Endodermal cell (in vitro differentiated cells): ENCODE data around the gene HDAC5. TPM values are rescaled to one million over a fixed set of nuclear protein-coding genes. Genes with fewer than 3 reads are reported as not detected.

Experiments used
- DNase-seq: peaks from one replicate; pipeline ENCODE4 v3.0.0-alpha.2; 2017
- H3K27ac ChIP-seq: 2 replicates; pipeline ENCODE4 v1.5.1; 2013; ENCODE audit warnings: mild to moderate bottlenecking, low read depth, low read length, moderate library complexity
- H3K27me3 ChIP-seq: 2 replicates; pipeline ENCODE4 v1.6.1; 2013; ENCODE audit warnings: mild to moderate bottlenecking, low read length, moderate library complexity; ENCODE audit not compliant: insufficient read depth, control insufficient read depth, poor library complexity, severe bottlenecking
- H3K36me3 ChIP-seq: 2 replicates; pipeline ENCODE4 v1.7.0; 2013; ENCODE audit warnings: mild to moderate bottlenecking, low read length, moderate library complexity; ENCODE audit not compliant: control insufficient read depth, insufficient read depth
- H3K4me1 ChIP-seq: one replicate; pipeline ENCODE4 v1.7.0; 2013; ENCODE audit warnings: low read length; ENCODE audit not compliant: control insufficient read depth, insufficient read depth
- H3K4me3 ChIP-seq: 2 replicates; pipeline ENCODE4 v1.5.1; 2013; ENCODE audit warnings: mild to moderate bottlenecking, low read length, moderate library complexity
- H3K9ac ChIP-seq: 2 replicates; pipeline ENCODE4 v1.6.1; 2013; ENCODE audit warnings: mild to moderate bottlenecking, low read length, moderate library complexity; ENCODE audit not compliant: poor library complexity, severe bottlenecking; ENCODE audit errors: extremely low read depth
- H3K9me3 ChIP-seq: 2 replicates; pipeline ENCODE4 v1.6.1; 2013; ENCODE audit warnings: mild to moderate bottlenecking, low read length, moderate library complexity; ENCODE audit not compliant: control insufficient read depth
- H3K27ac Mint-ChIP-seq: 2 replicates; pipeline ENCODE4 v1.8.0; 2020; ENCODE audit warnings: mixed read lengths
- H3K27me3 Mint-ChIP-seq: 2 replicates; pipeline ENCODE4 v1.8.0; 2021; ENCODE audit warnings: mild to moderate bottlenecking, mixed read lengths; ENCODE audit not compliant: insufficient read depth
- H3K36me3 Mint-ChIP-seq: 2 replicates; pipeline ENCODE4 v1.8.0; 2020; ENCODE audit warnings: low read depth, mixed read lengths
- H3K4me1 Mint-ChIP-seq: 2 replicates; pipeline ENCODE4 v1.8.0; 2020; ENCODE audit warnings: mixed read lengths
- H3K4me3 Mint-ChIP-seq: 2 replicates; pipeline ENCODE4 v1.8.0; 2020; ENCODE audit warnings: mild to moderate bottlenecking, moderate library complexity, mixed read lengths
- H3K9me3 Mint-ChIP-seq: 2 replicates; pipeline ENCODE4 v1.8.0; 2020; ENCODE audit warnings: mild to moderate bottlenecking, mixed read lengths
- CTCF ChIP-seq: fragments of 200-600 bp; sonication (generic); conservative IDR thresholded peaks from 2 replicates; pipeline ENCODE4 v1.5.0; 2021; ENCODE audit warnings: antibody characterized with exemption, mild to moderate bottlenecking
- WGBS, 2 experiments: methylation state at CpG; one replicate each; pipeline versions ENCODE4 v1.1.5 to v1.1.7; 2013; ENCODE audit warnings: missing lambda C conversion rate in 2 of 2, mixed read lengths in 1 of 2; ENCODE audit not compliant: insufficient coverage in 1 of 2, insufficient read length in 1 of 2; 5-methylcytosine and 5-hydroxymethylcytosine counted together
- total RNA-seq, 2 donors: library from RNA; stranded (reverse); fragmentation: NEBNext Ultra II Directional in 1 of 2; extraction: Animal tissue kit (Norgen Biotek cat#: 25700) in 1 of 2; gene quantifications; 2 replicates in 1 of 2; 3 replicates in 1 of 2; pipeline ENCODE4 v1.2.1, GENCODE V29; 2021

Gene HDAC5
- total RNA-seq, 2 donors from 2014 or later = 36.9 to 64.6 TPM

- Mint-ChIP-seq H3K9me3 (no peaks in the 10 kb centered on the region), H3K27me3 (no peaks in the 10 kb centered on the region), H3K4me1 (peaks cover 7% of the 10 kb centered on the region), H3K36me3 (peaks cover 12% of the 10 kb centered on the region), H3K27ac (peak within 1 kb of the TSS; percentile 93), H3K4me3 (peak within 1 kb of the TSS; percentile 87)
- no peaks in the 10 kb centered on the region for H3K27me3 ChIP-seq
- WGBS, 2 experiments = 0 to 2% methylated on average over 27 to 53 of the region's 53 CpGs
- peak within 1 kb of the TSS; percentile 92 for H3K27ac ChIP-seq
- peak; percentile 100 for DNase-seq
- H3K36me3 ChIP-seq = peaks cover 10% of the 10 kb centered on the region
- peak within 1 kb of the TSS; percentile 83 for H3K4me3 ChIP-seq
- peak within 1 kb of the TSS; percentile 72 for H3K9ac ChIP-seq
- no peaks in the 10 kb centered on the region for H3K9me3 ChIP-seq
- peaks cover 3% of the 10 kb centered on the region for H3K4me1 ChIP-seq
- peak; percentile 15 for TF ChIP-seq CTCF
These were observed 52.8 kb downstream of the HDAC5 start, which contains the start of gene G6PC3 for GRCh38 chr17:44070455-44071197. TSS of gene G6PC3 (plus strand) at chr17:44070735. CDS start at chr17:44070966, 231 bp downstream.

- DNase-seq = peak; percentile 84
- no peaks in the 10 kb centered on the region for H3K9me3 Mint-ChIP-seq
These were observed 53.4 kb downstream of the HDAC5 start for GRCh38 chr17:44069974-44070454.

GRCh38 chr17:44067545-44067940 is 55.9 kb downstream of the HDAC5 start:
- Histone ChIP-seq H3K4me1 (peaks cover 3% of the 10 kb centered on the region), H3K27me3 (no peaks in the 10 kb centered on the region), H3K4me3 (no peak overlapping the region), H3K9ac (no peak overlapping the region), H3K36me3 (peaks cover 15% of the 10 kb centered on the region), H3K27ac (no peak overlapping the region), H3K9me3 (no peaks in the 10 kb centered on the region)
- H3K27ac Mint-ChIP-seq = no peak overlapping the region
- H3K4me1 Mint-ChIP-seq = peaks cover 22% of the 10 kb centered on the region
- peak overlapping the region; percentile 81 for H3K4me3 Mint-ChIP-seq
- H3K27me3 Mint-ChIP-seq = no peaks in the 10 kb centered on the region
- DNase-seq = peak; percentile 46
- peaks cover 21% of the 10 kb centered on the region for H3K36me3 Mint-ChIP-seq
- 90 to 93% methylated on average over 6 to 7 of the region's 9 CpGs for WGBS, 2 experiments
- no peak for TF ChIP-seq CTCF
- H3K9me3 Mint-ChIP-seq = no peaks in the 10 kb centered on the region

More at GRCh38 chr17:44069974-44070454, 53.4 kb downstream of the HDAC5 start:
- Histone ChIP-seq H3K27me3 (no peaks in the 10 kb centered on the region), H3K27ac (peak overlapping the region; percentile 92), H3K4me3 (peak overlapping the region; percentile 83), H3K4me1 (peaks cover 3% of the 10 kb centered on the region), H3K9ac (peak overlapping the region; percentile 51), H3K9me3 (no peaks in the 10 kb centered on the region), H3K36me3 (peaks cover 6% of the 10 kb centered on the region)
- peaks cover 9% of the 10 kb centered on the region for H3K36me3 Mint-ChIP-seq
- peak overlapping the region; percentile 87 for H3K4me3 Mint-ChIP-seq
- 10 to 19% methylated on average over 4 to 7 of the region's 7 CpGs for WGBS, 2 experiments
- H3K27me3 Mint-ChIP-seq = no peaks in the 10 kb centered on the region
- H3K4me1 Mint-ChIP-seq = peaks cover 11% of the 10 kb centered on the region
- TF ChIP-seq CTCF = no peak
- peak overlapping the region; percentile 93 for H3K27ac Mint-ChIP-seq
